Thyroid gland (tissue), 4 donors: ENCODE measurements around the gene TMBIM6. TPM values are rescaled to one million over a fixed set of nuclear protein-coding genes. Genes with fewer than 3 reads are reported as not detected.
"Not testable (repeated sequence)": the region's sequence is repeated elsewhere in the genome, so short reads cannot be mapped to it uniquely, and the experiment has no call there.

Source experiments
- DNase-seq, 2 donors: peaks; one replicate each; pipeline ENCODE4 v3.0.0-alpha.2; 2019
- H3K27ac ChIP-seq, 3 donors: fragments of 200-600 bp; sonication (generic); 1 replicate in 2 of 3; 2 replicates in 1 of 3; pipeline ENCODE4 v1.5.1; 2016 to 2019; ENCODE audit warnings: mild to moderate bottlenecking in 1 of 3, moderate library complexity in 1 of 3
- H3K27me3 ChIP-seq: fragments of 200-600 bp; sonication (generic); one replicate; pipeline ENCODE4 v1.5.1; 2019
- H3K36me3 ChIP-seq, 2 donors: fragments of 200-600 bp; sonication (generic); one replicate each; pipeline ENCODE4 v1.5.1; 2016 to 2019
- H3K4me1 ChIP-seq, 2 donors: fragments of 200-600 bp; sonication (generic); one replicate each; pipeline ENCODE4 v1.5.1; 2017 to 2019
- H3K4me3 ChIP-seq, 3 donors: fragments of 200-600 bp; sonication (generic); replicated peaks in 1 of 3; 1 replicate in 2 of 3; 2 replicates in 1 of 3; pipeline ENCODE4 v1.5.1; 2016; ENCODE audit warnings: mild to moderate bottlenecking in 1 of 3
- H3K9me3 ChIP-seq: fragments of 200-600 bp; sonication (generic); one replicate; pipeline ENCODE4 v1.5.1; 2017
- CTCF ChIP-seq, 6 experiments: fragments of 200-600 bp in 3 of 6; fragments of 450-650 bp in 3 of 6; sonication (generic) in 3 of 6; IDR thresholded peaks; one replicate each; pipeline ENCODE4 v1.5.1; 2016 to 2019; ENCODE audit warnings: antibody characterized with exemption in 6 of 6, mild to moderate bottlenecking in 2 of 6, inconsistent platforms in 1 of 6, moderate library complexity in 1 of 6
- POLR2A ChIP-seq, 2 donors: fragments of 450-650 bp; IDR thresholded peaks; one replicate each; pipeline ENCODE4 v1.6.1; 2017; ENCODE audit warnings: antibody characterized with exemption in 2 of 2, mild to moderate bottlenecking in 2 of 2, moderate library complexity in 1 of 2
- WGBS, 2 donors: methylation state at CpG; one replicate each; pipeline ENCODE4 v1.1.5; 2017; 5-methylcytosine and 5-hydroxymethylcytosine counted together
- intact Hi-C: fragments of 100-400 bp; cut with DNase I; formaldehyde crosslinking; loops from one replicate; pipeline ENCODE4 v1.15.1; 2023
- total RNA-seq, 4 donors: library from RNA; depleted of rRNA; stranded (reverse); fragments of >200 nt; gene quantifications; one replicate each; pipeline ENCODE4 v1.2.3, GENCODE V29; 2016

TMBIM6 gene
- total RNA-seq, 4 donors from 2014 or later, result 745 to 1,019 (median 804) TPM

DNA sequence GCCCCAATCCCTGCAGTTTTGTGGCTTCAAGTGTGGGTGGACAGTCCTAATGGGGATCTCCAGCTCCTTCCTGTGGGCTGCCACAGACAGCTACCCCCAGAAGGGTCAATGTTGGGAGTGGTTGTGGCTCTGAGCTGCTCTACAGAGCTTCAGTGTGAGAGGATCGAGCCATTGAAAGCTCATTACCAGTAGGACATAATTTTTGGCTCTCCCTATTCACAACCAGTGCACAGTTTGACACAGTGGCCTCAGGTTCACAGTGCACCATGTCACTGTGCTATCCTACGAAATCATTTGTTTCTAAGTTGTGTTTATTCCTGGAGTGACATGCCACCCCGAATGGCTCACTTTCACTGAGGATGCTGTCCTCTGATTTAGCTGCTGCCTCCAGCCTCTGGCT lies 22.8 kb downstream of the TMBIM6 start:
- no peaks in the 10 kb centered on the region for H3K27me3 ChIP-seq
- peaks cover 56 to 59% of the 10 kb centered on the region in 2 donors for H3K36me3 ChIP-seq
- DNase-seq, result no peak
- H3K27ac ChIP-seq, result no peak overlapping the region
- WGBS, 2 donors, result 78 to 97% methylated on average over 3 of the region's 3 CpGs
- no peaks in the 10 kb centered on the region for H3K9me3 ChIP-seq
- no peak overlapping the region for H3K4me3 ChIP-seq
- no peaks in the 10 kb centered on the region for H3K4me1 ChIP-seq
- intact Hi-C loops, result no loop called here
- TF ChIP-seq CTCF (IDR thresholded peaks at IDR 0.05), result no peak
- no peak for TF ChIP-seq POLR2A (IDR thresholded peaks at IDR 0.05)

GRCh38 chr12:49766115-49766455 lies 24.7 kb downstream of the TMBIM6 start:
- Histone ChIP-seq H3K4me1 (no peaks in the 10 kb centered on the region), H3K27me3 (no peaks in the 10 kb centered on the region), H3K4me3 (no peak overlapping the region), H3K36me3 (peaks cover 36 to 40% of the 10 kb centered on the region in 2 donors), H3K27ac (no peak overlapping the region), H3K9me3 (no peaks in the 10 kb centered on the region)
- intact Hi-C loops, result no loop called here
- WGBS, 2 donors, result 87 to 90% methylated on average over 8 of the region's 8 CpGs
- no peak for DNase-seq
- no peak for TF ChIP-seq CTCF (IDR thresholded peaks at IDR 0.05)
- TF ChIP-seq POLR2A (IDR thresholded peaks at IDR 0.05), result no peak

GRCh38 chr12:49767333-49767732 lies 26.0 kb downstream of the TMBIM6 start:
- no peak for TF ChIP-seq CTCF (IDR thresholded peaks at IDR 0.05)
- no peak for TF ChIP-seq POLR2A (IDR thresholded peaks at IDR 0.05)
- Histone ChIP-seq H3K9me3 (no peaks in the 10 kb centered on the region), H3K27ac (no peak overlapping the region), H3K36me3 (peaks cover 24 to 27% of the 10 kb centered on the region in 2 donors), H3K4me1 (no peaks in the 10 kb centered on the region), H3K27me3 (no peaks in the 10 kb centered on the region), H3K4me3 (no peak overlapping the region)
- no peak for DNase-seq
- WGBS, 2 donors, result 68 to 76% methylated on average over 4 of the region's 4 CpGs
- intact Hi-C loops, result no loop called here

DNA sequence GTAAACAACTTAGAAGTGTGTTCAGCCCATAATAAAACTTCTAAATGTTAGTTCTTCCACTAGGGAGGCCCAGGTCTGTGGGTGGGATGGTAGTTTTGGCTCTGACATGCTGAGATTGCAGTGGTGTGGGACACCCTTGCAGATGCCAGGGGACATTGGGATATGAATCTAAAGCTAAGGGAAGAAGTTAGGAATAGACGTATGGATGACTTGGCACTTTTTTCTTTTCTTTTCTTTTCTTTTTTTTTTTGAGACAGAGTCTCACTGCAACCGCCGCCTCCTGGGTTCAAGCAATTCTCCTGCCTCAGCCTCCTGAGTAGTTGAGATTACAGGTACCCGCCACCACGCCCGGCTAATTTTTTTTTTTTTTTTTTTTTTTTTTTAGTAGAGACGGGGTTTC lies 31.7 kb downstream of the TMBIM6 start:
- intact Hi-C loops, H3K4me1 ChIP-seq: not testable (repeated sequence)
- 87 to 90% methylated on average over 7 of the region's 7 CpGs for WGBS, 2 donors

GRCh38 chr12:49776413-49776812 lies 35.1 kb downstream of the TMBIM6 start:
- WGBS, 2 donors, result 13% methylated on average over 7 of the region's 7 CpGs
- Histone ChIP-seq H3K27me3 (no peaks in the 10 kb centered on the region), H3K4me1 (no peaks in the 10 kb centered on the region), H3K4me3 (no peak overlapping the region), H3K9me3 (no peaks in the 10 kb centered on the region), H3K36me3 (no peaks in the 10 kb centered on the region), H3K27ac (no peak overlapping the region)
- TF ChIP-seq CTCF (IDR thresholded peaks at IDR 0.05) (peak; percentile 40 to 80 (median 74)), POLR2A (IDR thresholded peaks at IDR 0.05) (no peak)
- DNase-seq, result peak; percentile 55
- intact Hi-C loops, result loop anchor here (5.0 kb wide), 2 partner anchors 51 to 296 kb away; partner anchors contain the start of gene NCKAP5L

More for the DNA sequence above, 31.7 kb downstream of the TMBIM6 start:
- H3K4me3 ChIP-seq, H3K27me3 ChIP-seq, H3K27ac ChIP-seq, DNase-seq, H3K36me3 ChIP-seq, H3K9me3 ChIP-seq: not testable (repeated sequence)

- Histone ChIP-seq H3K4me3 (no peak overlapping the region), H3K36me3 (no peaks in the 10 kb centered on the region), H3K4me1 (no peaks in the 10 kb centered on the region), H3K9me3 (no peaks in the 10 kb centered on the region), H3K27ac (no peak overlapping the region), H3K27me3 (no peaks in the 10 kb centered on the region)
- DNase-seq, result no peak
- intact Hi-C loops, result loop anchor here (5.0 kb wide), 2 partner anchors 50 to 295 kb away; partner anchors contain the start of gene NCKAP5L
- no peak for TF ChIP-seq CTCF (IDR thresholded peaks at IDR 0.05)
- no peak for TF ChIP-seq POLR2A (IDR thresholded peaks at IDR 0.05)
- 85 to 86% methylated on average over 5 of the region's 5 CpGs for WGBS, 2 donors
These were observed 35.5 kb downstream of the TMBIM6 start for GRCh38 chr12:49776858-49777257.
